Activated T-helper 1 cell treated with Interleukin-2 at 50 U/mL for 16 hours (primary cell): ENCODE measurements around the gene SEC23B.
A peak's percentile ranks its signal among the peaks of the same experiment; 100 is the strongest.

Experiments used
- DNase-seq: peaks from one replicate; pipeline ENCODE4 v3.0.0-alpha.2; 2020; ENCODE audit warnings: low read depth

The SEC23B gene

DNA sequence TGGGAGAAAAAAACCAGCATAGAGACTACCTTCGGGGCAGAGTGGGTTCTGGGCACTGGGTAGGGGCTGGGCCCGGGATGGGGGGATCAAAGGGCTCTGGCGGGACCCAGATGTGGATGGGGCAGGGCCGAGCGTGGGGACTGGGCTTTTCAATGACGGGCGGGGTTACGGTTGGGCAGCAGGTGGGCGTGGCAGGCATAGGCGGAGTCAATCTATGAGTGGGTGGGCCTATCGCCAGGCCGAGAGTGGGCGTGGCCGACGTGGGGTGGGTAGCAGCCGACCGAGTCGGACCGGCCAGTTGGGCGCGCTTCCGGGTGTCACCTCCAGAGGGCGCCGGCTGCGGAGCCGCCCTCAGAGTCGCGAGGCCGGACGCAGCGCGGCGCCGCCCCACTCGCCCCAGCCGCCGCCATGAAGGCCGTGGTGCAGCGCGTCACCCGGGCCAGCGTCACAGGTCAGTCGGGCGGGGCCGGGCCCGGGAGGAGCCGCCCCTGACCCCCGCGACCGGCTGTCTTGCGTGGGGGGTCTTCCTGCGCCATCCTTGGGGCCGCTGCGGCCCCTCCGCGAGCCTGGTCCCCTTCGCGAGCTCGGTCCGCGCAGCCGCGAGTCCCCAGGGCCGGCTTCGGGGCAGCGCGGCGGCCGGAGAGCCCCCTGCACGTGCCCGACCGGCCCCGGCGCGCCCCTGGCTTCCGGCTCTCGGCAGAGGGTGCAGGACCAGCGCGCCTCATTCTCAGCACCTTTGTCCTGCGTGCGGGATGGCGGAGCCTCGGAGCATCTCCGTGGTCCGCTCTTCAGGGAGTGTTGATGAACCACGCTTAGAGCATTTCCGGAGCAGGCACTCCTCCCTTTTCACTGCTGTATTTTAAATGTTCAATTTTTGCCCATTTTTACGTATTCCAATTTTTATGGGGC is 80.2 kb downstream of the SEC23B start, which contains the start of gene DTD1:
Gene DTD1, plus strand, starts transcription at position 390 of the 909 bp plus-strand sequence. Its CDS starts 19 bp downstream, at position 409.
- DNase-seq, result peak; percentile 74

DNA sequence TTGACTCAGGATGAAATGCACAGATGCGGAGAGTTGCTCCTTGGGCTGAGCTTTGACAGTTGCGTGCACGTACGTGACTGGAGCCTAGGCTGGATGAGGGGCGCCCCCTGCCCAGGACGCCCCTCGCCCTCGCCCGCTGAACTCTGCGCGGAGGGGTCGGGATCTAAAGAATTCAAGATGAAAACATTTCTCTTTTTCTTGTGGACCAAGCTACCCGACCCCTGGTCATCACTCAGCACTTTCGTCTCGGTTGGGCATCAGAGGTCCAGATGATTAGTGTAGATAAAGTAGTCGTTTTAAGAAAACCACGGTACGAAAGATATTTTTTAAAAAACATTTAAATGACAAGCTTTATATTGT is 80.8 kb downstream of the SEC23B start:
- DNase-seq, result no peak

DNA sequence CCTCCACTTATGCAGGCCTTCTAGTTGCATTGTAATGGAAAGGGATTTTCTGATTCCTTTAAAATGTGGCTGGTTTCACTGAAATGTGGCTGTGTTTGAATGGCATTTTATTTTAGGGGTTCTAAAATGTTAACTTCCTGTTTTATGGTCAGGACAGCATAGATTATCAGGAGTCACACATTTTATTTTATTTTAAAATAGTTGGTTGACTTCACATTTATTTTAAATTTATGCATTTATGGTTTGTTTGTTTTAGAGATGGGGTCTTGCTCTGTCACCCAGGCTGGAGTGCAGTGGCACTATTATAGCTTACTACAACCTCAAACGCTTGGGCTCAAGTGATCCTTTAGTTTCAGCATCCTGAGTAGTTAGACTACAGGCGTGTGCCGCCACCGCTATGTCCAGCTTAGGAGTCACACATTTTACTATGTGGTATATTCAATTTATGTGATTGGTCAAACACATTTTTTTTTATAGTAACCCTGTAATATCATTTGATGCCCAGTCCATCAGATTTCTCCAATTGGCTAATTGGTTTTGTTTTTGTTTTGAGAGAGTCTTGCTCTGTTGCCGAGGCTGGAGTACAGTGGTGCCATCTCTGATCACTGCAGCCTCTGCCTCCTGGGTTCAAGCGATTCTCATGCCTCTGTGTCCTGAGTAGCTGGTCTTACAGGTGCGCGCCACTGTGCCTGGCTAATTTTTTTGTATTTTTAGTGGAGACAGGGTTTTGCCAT is 82.4 kb downstream of the SEC23B start:
- DNase-seq, result no peak

DNA sequence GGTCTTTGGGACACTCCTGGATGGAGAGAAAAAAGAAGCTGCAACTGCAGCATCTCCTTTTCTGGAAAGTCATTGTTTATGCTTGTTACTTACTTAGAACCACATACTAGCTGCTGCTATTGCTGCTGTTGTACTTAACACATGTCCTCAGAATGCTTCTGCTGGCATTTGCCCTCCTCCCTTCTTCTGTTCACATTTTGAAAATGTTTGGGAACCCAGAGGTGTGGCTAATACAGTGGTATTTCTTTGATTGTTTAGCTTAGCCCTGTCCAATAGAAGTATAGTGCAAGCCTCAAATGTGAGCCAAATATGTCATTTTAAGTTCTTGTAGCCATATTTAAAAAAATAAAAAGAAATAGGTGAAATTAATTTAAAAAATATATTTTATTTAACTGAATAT is 88.5 kb downstream of the SEC23B start:
- no peak for DNase-seq

DNA sequence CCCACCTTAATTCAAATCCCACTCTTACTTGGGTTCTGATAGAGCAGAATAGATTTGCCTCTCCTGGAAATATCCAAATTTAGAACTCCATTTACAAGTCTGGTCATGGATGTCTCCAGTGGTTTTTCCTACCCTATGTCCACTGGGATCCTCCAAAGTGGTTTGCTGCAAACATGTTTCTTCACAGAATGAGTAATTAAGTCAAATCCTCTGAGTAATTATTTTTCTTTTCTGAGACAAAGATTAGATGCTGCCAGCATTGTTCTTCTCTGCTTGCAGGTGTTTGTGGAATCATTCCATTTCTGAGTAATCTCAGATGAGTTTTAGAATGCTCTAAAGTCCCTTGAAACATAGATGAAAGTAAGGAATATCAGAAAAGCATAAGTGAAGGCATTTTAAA is 102.0 kb downstream of the SEC23B start:
- no peak for DNase-seq
